Stimulated activated CD8-positive, alpha-beta memory T cell treated with anti-CD3 and anti-CD28 coated beads, Interleukin-4, amount 100 ng/mL, for 4 hours (primary cell): Measurements from ENCODE around the gene ABCF2.

Experiments
- DNase-seq, 2 donors: peaks; one replicate each; pipeline ENCODE4 v3.0.0-alpha.2; 2020; ENCODE audit warnings: low read depth in 2 of 2, low spot score in 1 of 2

ABCF2 gene

DNA sequence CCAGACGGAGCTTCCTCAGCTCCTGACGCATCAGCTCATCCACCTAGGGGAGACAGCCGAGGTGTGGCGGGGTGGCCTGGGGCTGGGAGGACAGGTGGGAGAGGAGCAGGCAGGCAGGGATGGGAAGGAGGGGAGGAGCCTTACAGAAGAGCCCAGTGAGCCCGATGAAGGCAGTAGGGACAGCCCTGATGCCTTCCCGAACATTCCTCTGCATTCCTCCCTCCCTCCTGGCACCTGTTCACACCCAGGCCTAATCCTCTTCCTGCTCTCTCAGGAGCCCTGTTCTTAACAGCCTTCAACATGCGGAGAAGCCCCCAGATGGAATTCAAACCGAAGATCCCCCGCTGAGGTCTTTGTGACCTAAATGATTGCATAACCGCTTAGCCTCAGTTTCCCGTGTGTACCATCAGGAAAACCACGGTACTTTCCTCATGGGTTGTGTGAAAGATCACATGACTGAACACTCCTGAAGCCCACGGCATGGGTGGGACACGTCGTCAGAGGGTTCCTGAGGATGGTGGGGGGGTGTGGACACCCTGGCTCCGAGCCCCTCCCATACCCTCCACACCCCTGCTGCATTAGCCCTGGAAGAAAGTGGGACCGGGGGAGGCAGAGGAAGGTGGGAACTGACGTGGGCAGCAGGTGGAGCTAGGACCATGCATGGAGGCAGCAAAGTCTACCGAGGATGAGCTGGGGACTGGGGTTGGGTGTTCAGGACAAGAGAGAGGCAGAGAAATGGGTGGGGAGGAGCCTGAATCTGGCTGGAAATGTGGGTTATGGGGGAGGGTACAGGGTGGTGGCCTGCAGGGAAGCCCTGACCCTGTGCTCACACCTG is 31.2 kb downstream of the ABCF2 start:
- DNase-seq: no peak

- no peak for DNase-seq
Observed at GRCh38 chr7:151194188-151194587, 32.8 kb downstream of the ABCF2 start.

- no peak for DNase-seq
Observed at GRCh38 chr7:151193203-151193978, 33.6 kb downstream of the ABCF2 start.

GRCh38 chr7:151192002-151192539 is 34.9 kb downstream of the ABCF2 start:
- DNase-seq: no peak

- no peak for DNase-seq
Observed at GRCh38 chr7:151191544-151191943, 35.5 kb downstream of the ABCF2 start.

DNA sequence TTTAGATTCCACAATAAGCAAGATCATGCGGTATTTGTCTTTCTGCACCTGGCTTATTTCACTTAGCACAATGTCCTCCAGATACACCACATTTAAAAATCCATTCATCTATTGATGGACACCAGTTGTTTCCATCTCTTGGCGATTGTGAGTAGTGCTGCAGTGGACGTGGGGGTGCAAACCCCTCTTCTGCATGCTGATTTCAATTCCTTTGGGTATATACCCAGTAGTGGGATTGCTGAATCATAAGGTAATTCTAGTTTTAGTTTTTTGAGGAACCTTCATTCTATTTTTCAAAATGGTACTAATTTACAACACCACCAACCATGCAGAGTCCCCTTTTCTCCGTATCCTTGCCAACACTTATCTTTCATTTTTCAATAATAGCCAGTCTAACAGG is 38.0 kb downstream of the ABCF2 start:
- DNase-seq: no peak

GRCh38 chr7:151188252-151188542 is 38.8 kb downstream of the ABCF2 start:
- no peak for DNase-seq

GRCh38 chr7:151187409-151188251 is 39.4 kb downstream of the ABCF2 start:
- no peak for DNase-seq

GRCh38 chr7:151186640-151187408 is 40.2 kb downstream of the ABCF2 start, which contains the start of gene ASB10:
Gene ASB10, minus strand, starts transcription at chr7:151187250. Its CDS starts 120 bp downstream, at chr7:151187130.
- DNase-seq: no peak

- no peak for DNase-seq
Observed at GRCh38 chr7:151185762-151186639, 41.0 kb downstream of the ABCF2 start.

- DNase-seq: no peak
Observed at GRCh38 chr7:151181011-151181431, 46.0 kb downstream of the ABCF2 start.

DNA sequence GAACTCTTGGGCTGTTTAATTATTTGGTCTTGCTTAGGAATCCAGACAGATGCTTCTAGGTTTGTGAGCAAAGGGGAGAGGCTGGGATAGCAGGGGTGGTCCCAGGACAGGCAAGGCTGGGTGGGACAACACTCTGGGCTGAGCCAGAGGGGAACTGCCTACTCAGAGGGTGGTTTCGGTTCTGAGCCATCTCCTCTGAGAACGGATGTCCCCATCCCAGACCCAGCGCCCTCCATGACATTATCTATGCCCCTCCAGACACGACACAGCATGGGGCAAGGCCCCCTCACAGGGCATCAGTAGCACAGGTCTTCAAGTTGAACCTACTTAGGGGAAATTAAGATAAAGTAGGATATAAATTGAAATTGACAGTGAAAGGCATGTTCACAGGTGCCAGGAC is 47.1 kb downstream of the ABCF2 start:
- DNase-seq: no peak

DNA sequence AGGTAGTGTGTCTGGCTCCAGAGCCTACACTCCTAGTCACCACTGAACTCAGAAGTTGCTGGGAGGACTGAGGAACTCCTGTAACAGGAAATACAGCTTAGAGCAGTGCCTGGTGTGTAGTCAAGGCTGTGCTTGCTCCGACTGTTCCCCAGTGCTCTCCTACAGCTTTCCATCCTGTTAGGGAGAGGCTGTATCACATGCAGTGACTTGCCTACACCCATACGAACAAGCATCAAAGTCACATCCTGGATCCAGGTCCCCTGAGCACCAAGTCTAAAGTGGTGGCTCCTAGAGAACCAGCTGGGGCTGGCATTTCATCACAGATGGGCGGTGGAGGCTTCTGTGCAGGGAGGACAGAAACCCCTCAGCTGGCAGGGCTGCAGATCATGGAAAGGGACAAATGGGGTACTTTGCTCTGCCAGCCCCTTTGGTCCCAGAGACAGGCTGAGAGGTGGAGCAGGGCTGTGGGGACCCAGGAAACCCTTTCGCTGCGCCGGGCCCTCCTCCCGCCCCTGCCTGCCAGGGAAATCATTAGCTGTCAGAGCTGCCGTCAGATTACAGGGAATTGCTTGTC is 47.6 kb downstream of the ABCF2 start:
- DNase-seq: no peak

GRCh38 chr7:151178831-151179230 is 48.2 kb downstream of the ABCF2 start:
- no peak for DNase-seq

- no peak for DNase-seq
Observed at GRCh38 chr7:151178236-151178635, 48.8 kb downstream of the ABCF2 start.

DNA sequence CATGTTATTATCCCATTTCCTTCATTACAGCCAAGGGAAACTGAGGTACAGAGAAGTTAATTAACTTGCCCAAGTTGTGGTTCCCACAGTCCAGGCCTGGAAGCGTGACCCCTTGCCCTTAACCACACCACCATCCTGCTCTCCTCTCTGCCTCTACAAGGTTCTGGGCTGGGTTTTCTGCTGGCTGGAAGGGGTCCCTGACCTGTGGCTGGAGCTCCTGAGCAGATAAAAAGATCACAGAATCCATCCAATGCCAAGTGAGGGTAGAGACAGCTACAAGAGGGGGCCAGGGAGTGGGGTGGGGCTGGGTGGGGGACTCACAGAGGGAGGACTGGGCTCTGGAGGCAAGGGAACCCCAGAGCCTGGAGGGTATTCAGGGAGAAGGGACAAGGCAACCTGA is 49.7 kb downstream of the ABCF2 start:
- DNase-seq: no peak

DNA sequence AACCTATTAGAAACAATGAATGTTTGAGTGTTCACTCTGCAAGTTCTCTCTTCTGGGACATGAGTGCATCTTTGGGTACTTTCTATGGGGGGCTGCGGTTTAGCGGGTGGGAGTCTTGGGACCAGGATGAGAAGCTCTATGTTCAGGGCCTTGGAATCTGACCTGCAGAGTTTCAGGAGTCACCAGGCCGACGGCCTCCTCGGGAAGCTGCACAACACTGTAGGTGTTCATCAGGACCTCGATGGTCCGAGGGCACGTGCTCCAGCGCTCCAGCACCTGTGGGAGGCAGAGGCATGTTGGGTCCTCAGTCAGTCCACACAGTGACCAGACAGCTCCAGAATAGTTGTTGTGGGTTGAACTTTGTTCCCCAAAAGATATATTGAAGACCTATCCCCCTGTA is 50.6 kb downstream of the ABCF2 start:
- DNase-seq: no peak

DNA sequence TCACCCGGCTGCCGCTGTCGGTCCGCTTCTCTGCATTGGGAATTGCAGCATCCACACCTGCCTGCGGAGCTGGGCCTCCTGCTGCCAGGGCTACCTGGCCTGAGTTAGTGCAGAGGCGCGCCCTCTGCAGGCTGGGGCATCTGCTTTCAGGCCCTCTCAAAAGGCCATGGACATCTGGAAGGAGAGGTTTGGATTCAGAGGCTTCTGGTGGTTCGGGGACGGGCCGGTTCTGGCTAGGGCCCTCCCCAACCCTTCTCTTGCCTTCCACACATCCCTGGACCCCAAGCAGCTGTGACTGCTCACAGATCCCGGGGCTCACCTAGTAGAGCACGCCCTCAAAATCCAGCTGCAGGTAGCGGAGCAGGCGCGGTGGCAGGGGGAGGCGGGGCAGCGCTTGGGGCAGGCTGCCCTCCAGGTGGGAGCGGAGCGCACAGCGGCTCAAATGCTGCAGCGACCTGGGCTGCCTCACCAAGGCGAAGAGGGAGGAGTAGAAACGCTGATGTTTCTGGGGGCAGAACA is 51.2 kb downstream of the ABCF2 start:
- no peak for DNase-seq
